Adrenal gland (tissue), 12 donors: ENCODE data around the gene SLC16A2. TPM values are rescaled to one million over a fixed set of nuclear protein-coding genes. Genes with fewer than 3 reads are reported as not detected.
A peak's percentile ranks its signal among the peaks of the same experiment; 100 is the strongest.

Experiments
- DNase-seq, 7 donors: peaks; one replicate each; pipeline ENCODE4 v3.0.0-alpha.2; 2019 to 2020
- H3K27ac ChIP-seq, 5 donors: fragments of 200-600 bp; sonication (generic) in 4 of 5; 1 replicate in 3 of 5; 2 replicates in 2 of 5; pipeline versions ENCODE4 v1.5.1 to v1.8.0; 2016 to 2020; ENCODE audit warnings: mild to moderate bottlenecking in 1 of 5
- H3K27me3 ChIP-seq: fragments of 200-600 bp; 2 replicates; pipeline ENCODE4 v1.8.0; 2021
- H3K36me3 ChIP-seq, 2 donors: fragments of 200-600 bp; replicated peaks in 1 of 2; 1 replicate in 1 of 2; 2 replicates in 1 of 2; pipeline versions ENCODE4 v1.5.1 to v1.8.0; 2018 to 2022
- H3K4me1 ChIP-seq, 2 donors: fragments of 200-600 bp; replicated peaks in 1 of 2; 1 replicate in 1 of 2; 2 replicates in 1 of 2; pipeline versions ENCODE4 v1.5.1 to v1.8.0; 2018 to 2021
- H3K4me3 ChIP-seq, 4 donors: fragments of 200-600 bp; sonication (generic) in 3 of 4; one replicate each; pipeline ENCODE4 v1.5.1; 2016 to 2018
- H3K9me3 ChIP-seq, 3 donors: fragments of 200-600 bp; sonication (generic) in 1 of 3; replicated peaks in 1 of 3; 1 replicate in 2 of 3; 2 replicates in 1 of 3; pipeline versions ENCODE4 v1.5.1 to v1.8.0; 2016 to 2021
- POLR2A ChIP-seq, 2 donors: fragments of 450-650 bp; IDR thresholded peaks; one replicate each; pipeline ENCODE4 v1.6.1; 2017; ENCODE audit warnings: antibody characterized with exemption in 2 of 2, mild to moderate bottlenecking in 2 of 2, moderate library complexity in 1 of 2
- WGBS, 4 donors: extraction: QIAGEN DNeasy Blood & Tissue Kit in 2 of 4; methylation state at CpG; one replicate each; pipeline versions ENCODE4 v1.1.5 to v1.1.7; 2013 to 2017; 5-methylcytosine and 5-hydroxymethylcytosine counted together
- intact Hi-C, 2 donors: fragments of 100-400 bp; cut with DNase I; formaldehyde crosslinking; loops; one replicate each; pipeline versions ENCODE4 v1.14.1 to v1.15.0; 2022 to 2023
- polyA plus RNA-seq, 3 donors: library from polyadenylated mRNA; stranded (reverse); fragments of 200-250 nt in 2 of 3; fragments of 350-450 nt in 1 of 3; fragmentation: Illumina TruSeq in 1 of 3; extraction: RNeasy Lipid Tissue Mini Kit (QIAGEN cat#74804) in 1 of 3; gene quantifications; one replicate each; pipeline ENCODE4 v1.2.3, GENCODE V29; 2013 to 2014
- total RNA-seq, 9 donors: library from RNA; depleted of rRNA in 4 of 9; stranded (reverse); fragments of >200 nt in 4 of 9; fragments of 120-200 nt in 1 of 9; fragmentation: NEBNext Ultra II Directional in 1 of 9; extraction: Animal tissue kit (Norgen Biotek cat#: 25700) in 1 of 9; gene quantifications; one replicate each; pipeline versions ENCODE4 v1.1.0 to v1.2.4, GENCODE V29; 2013 to 2023
- TF ChIP-seq, protein P1 (sequence below), 6 experiments: fragments of 450-650 bp in 4 of 6; fragments of 200-600 bp in 2 of 6; sonication (generic) in 1 of 6; IDR thresholded peaks; 1 replicate in 5 of 6; 2 replicates in 1 of 6; pipeline versions ENCODE4 v1.5.1 to v1.8.0; 2016 to 2021; ENCODE audit warnings: antibody characterized with exemption in 6 of 6, mild to moderate bottlenecking in 2 of 6, moderate library complexity in 1 of 6
- donor health status: healthy with polysubstance abuse.
- donor health status: Bipolar disorder and iron deficiency.
- donor health status: DM: yes; HTN: yes; CAD: no.
- donor health status: DM: no; HTN: no; CAD: no.
- donor health status: DM: no; HTN: no; CAD: no.
- donor health status: DM: yes; HTN: yes; CAD: no.

The SLC16A2 gene
- total and polyA plus RNA-seq, 12 donors: 9.3 to 109 (median 46.9) TPM

DNA sequence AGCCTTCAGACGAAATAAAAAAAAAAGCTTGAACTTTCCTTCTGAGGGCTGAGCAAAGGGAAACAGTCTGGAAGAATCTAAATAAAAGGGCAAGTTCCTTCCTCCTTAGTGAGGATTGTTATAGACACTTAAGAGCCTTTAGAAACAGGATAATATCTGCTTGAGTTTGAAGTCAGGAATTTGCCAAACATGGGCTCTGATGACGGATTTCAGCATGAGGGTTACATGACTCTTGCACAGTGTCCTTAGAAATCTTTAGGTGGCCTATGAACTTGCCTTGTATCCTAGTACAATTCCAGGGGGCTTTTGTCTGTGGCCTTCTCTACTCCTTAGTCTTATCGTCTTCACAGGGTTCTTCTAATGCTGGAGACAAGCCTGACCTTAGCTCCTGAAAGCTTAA is 99.0 kb downstream of the SLC16A2 start:
- H3K4me3 ChIP-seq: no peak overlapping the region
- intact Hi-C loops: no loop called here
- H3K36me3 ChIP-seq: no peaks in the 10 kb centered on the region
- peak overlapping the region in 1 of 5 donors; percentile 38 for H3K27ac ChIP-seq
- DNase-seq: no peak
- TF ChIP-seq POLR2A (IDR thresholded peaks at IDR 0.05): no peak
- TF ChIP-seq, protein P1, sequence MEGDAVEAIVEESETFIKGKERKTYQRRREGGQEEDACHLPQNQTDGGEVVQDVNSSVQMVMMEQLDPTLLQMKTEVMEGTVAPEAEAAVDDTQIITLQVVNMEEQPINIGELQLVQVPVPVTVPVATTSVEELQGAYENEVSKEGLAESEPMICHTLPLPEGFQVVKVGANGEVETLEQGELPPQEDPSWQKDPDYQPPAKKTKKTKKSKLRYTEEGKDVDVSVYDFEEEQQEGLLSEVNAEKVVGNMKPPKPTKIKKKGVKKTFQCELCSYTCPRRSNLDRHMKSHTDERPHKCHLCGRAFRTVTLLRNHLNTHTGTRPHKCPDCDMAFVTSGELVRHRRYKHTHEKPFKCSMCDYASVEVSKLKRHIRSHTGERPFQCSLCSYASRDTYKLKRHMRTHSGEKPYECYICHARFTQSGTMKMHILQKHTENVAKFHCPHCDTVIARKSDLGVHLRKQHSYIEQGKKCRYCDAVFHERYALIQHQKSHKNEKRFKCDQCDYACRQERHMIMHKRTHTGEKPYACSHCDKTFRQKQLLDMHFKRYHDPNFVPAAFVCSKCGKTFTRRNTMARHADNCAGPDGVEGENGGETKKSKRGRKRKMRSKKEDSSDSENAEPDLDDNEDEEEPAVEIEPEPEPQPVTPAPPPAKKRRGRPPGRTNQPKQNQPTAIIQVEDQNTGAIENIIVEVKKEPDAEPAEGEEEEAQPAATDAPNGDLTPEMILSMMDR (IDR thresholded peaks at IDR 0.05): no peak
- no peaks in the 10 kb centered on the region for H3K9me3 ChIP-seq
- H3K4me1 ChIP-seq: peaks cover 0 to 5% of the 10 kb centered on the region in 2 donors
- WGBS, 4 donors: 52 to 68% (median 56%) methylated on average over 3 of the region's 3 CpGs
- H3K27me3 ChIP-seq: peaks cover 8% of the 10 kb centered on the region

DNA sequence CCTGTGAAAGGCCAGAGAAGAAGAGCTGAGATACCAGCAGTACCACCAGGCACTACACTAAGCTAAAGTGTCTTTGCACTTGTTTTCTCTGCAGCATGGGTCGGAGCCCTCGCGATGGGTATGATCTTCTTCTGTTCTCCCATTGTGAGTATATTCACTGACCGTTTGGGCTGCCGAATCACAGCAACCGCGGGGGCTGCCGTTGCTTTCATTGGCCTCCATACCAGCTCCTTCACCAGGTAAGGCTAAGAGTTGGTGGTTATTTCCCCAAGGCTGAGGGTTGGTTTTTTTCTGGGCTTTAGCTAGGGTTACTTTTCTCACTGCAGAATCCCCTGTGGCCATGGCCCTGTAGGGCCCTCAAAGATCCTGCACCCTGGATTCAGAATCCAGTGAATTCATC is 99.6 kb downstream of the SLC16A2 start:
- H3K36me3 ChIP-seq: no peaks in the 10 kb centered on the region
- peak in 1 of 7 donors; percentile 1 for DNase-seq
- H3K27ac ChIP-seq: no peak overlapping the region
- WGBS, 4 donors: 90 to 97% (median 95%) methylated on average over 6 to 8 of the region's 8 CpGs
- no peak overlapping the region for H3K4me3 ChIP-seq
- no peak for TF ChIP-seq POLR2A (IDR thresholded peaks at IDR 0.05)
- TF ChIP-seq, protein P1 (IDR thresholded peaks at IDR 0.05): no peak
- H3K9me3 ChIP-seq: no peaks in the 10 kb centered on the region
- H3K27me3 ChIP-seq: peaks cover 8% of the 10 kb centered on the region
- H3K4me1 ChIP-seq: peaks cover 0 to 5% of the 10 kb centered on the region in 2 donors
- intact Hi-C loops: no loop called here

DNA sequence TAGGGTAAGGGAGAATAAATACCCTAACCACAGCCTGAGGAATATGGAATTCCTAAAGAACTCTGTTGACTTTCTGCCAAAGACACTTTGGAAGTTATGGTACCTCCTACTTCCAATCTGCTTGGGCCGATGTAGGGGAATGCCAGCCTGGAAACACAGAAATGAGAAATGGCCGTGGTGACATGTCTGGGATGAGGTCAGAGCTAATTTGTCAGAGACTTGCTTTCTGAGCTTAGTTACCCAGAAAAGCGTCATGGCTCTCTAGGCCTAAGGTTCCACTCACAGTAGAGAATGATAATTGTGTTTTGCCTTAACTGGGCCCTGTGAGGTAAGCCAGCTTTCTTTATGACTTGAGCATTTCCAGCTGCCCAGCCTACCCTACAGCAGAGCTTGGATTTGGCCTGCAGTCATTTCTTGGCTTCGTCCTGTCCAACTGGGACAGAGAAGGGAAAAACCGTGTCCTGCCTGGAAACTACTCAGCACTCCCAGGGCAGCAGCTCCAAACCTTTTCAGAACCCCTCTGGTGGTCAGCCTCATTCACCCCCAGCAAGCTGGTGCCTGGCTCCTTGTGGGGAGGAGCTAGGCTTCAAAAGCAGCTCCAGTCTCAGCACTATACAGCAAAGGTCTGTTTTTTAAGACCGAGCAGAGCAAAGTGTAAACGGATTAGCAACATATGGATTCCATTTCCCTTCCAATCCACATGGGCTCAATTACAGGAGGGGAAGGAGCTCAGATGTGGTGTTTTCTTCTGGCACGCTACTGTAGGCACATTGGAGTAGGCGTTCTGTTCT is 100.9 kb downstream of the SLC16A2 start:
- H3K27ac ChIP-seq: peak overlapping the region in 2 of 5 donors; percentile 47 to 62
- H3K4me1 ChIP-seq: peaks cover 3 to 5% of the 10 kb centered on the region in 2 donors
- no peaks in the 10 kb centered on the region for H3K36me3 ChIP-seq
- DNase-seq: peak in 4 of 7 donors; percentile 18 to 52 (median 28)
- H3K9me3 ChIP-seq: no peaks in the 10 kb centered on the region
- no peak overlapping the region for H3K4me3 ChIP-seq
- TF ChIP-seq POLR2A (IDR thresholded peaks at IDR 0.05): no peak
- TF ChIP-seq, protein P1 (IDR thresholded peaks at IDR 0.05): no peak
- intact Hi-C loops: no loop called here
- peaks cover 8% of the 10 kb centered on the region for H3K27me3 ChIP-seq
- 68 to 79% (median 73%) methylated on average over 7 to 9 of the region's 9 CpGs for WGBS, 4 donors

DNA sequence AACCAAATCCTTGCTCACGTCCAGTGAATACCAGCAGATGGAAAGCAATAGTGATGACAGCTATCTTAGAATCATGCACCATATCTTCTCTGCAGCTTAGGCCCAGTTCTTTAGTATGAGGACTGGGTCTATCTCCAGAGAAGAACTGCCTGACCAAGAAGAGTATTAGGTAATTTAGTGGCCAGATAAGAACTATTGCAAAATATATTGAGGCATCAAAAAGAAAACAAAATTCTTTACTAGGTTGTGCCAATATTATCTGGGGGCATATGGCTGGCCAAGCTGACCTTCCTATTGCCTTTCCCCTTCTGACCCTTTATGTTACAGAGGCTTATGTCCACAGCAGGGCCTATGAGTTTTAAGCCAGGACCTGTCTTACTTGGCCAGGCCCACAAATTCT is 101.9 kb downstream of the SLC16A2 start:
- Histone ChIP-seq H3K27me3 (peaks cover 8% of the 10 kb centered on the region), H3K27ac (peak overlapping the region in 1 of 5 donors; percentile 62), H3K9me3 (no peaks in the 10 kb centered on the region), H3K4me3 (no peak overlapping the region), H3K36me3 (no peaks in the 10 kb centered on the region), H3K4me1 (peaks cover 3 to 11% of the 10 kb centered on the region in 2 donors)
- whole genome bisulfite sequencing, 4 donors: 50 to 100% (median 73%) methylated on average over 1 of the region's 1 CpG
- intact Hi-C loops: no loop called here
- TF ChIP-seq, protein P1 (IDR thresholded peaks at IDR 0.05): no peak
- TF ChIP-seq POLR2A (IDR thresholded peaks at IDR 0.05): no peak
- no peak for DNase-seq
